Mammary epithelial cell (primary cell): ENCODE results near the gene RIPOR3.

Experiments
- EZH2 ChIP-seq: IDR thresholded peaks from 2 replicates; pipeline ENCODE4 v1.6.1; 2012; ENCODE audit warnings: low read length, inconsistent platforms, borderline replicate concordance
- TF ChIP-seq, protein P1 (sequence below), 2 donors: IDR thresholded peaks in 1 of 2; conservative IDR thresholded peaks in 1 of 2; 2 replicates each; pipeline ENCODE4 v1.5.1; 2011 to 2012; ENCODE audit warnings: inconsistent platforms in 2 of 2, low read length in 2 of 2, mild to moderate bottlenecking in 2 of 2, control low read depth in 1 of 2, low read depth in 1 of 2; ENCODE audit not compliant: insufficient read depth in 1 of 2; ENCODE audit errors: extremely low read depth in 1 of 2

DNA sequence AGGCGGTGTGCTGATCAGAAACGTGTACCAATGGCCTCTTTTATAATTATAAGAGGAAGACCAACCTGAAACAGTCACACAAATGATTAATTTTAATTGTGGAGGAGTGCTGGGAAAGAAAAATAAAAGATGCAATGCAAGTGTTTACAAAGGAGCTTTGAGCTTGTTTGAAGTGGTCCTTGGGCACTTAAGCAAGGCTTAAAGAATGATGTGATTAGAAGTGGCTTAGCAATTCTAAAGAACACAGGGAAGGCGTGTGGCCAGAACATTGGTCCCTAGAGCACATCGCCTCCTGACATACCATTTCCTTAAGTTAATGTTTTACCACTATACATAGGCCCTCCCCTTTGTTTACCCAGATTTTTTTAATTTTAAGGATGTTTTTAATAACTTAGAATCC lies 155.0 kb downstream of the RIPOR3 start:
- TF ChIP-seq, protein P1, sequence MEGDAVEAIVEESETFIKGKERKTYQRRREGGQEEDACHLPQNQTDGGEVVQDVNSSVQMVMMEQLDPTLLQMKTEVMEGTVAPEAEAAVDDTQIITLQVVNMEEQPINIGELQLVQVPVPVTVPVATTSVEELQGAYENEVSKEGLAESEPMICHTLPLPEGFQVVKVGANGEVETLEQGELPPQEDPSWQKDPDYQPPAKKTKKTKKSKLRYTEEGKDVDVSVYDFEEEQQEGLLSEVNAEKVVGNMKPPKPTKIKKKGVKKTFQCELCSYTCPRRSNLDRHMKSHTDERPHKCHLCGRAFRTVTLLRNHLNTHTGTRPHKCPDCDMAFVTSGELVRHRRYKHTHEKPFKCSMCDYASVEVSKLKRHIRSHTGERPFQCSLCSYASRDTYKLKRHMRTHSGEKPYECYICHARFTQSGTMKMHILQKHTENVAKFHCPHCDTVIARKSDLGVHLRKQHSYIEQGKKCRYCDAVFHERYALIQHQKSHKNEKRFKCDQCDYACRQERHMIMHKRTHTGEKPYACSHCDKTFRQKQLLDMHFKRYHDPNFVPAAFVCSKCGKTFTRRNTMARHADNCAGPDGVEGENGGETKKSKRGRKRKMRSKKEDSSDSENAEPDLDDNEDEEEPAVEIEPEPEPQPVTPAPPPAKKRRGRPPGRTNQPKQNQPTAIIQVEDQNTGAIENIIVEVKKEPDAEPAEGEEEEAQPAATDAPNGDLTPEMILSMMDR (conservative IDR thresholded peaks at IDR 0.05 in 1 of 2, IDR thresholded peaks at IDR 0.05 in 1 of 2; ENCODE audit: extremely low read depth in 1 of 2, insufficient read depth in 1 of 2, low read depth in 1 of 2, low read length in 2 of 2) = no peak
- TF ChIP-seq EZH2 = no peak
